ENCODE data around the gene PDE3A.
"Not testable (repeated sequence)": the region's sequence is repeated elsewhere in the genome, so short reads cannot be mapped to it uniquely, and the experiment has no call there.

The PDE3A gene

GRCh38 chr12:20370866-20371519 lies 2.7 kb downstream of the PDE3A start:
- no peak for DNase-seq
- in situ Hi-C loops (cut with HindIII; ENCODE audit: low pct_ligation_motif_present, low pct_unique_long_range_greater_than_20kb, low sequenced_read_pairs): no loop called here

- in situ Hi-C loops (cut with HindIII; ENCODE audit: low pct_ligation_motif_present, low pct_unique_long_range_greater_than_20kb, low sequenced_read_pairs): no loop called here
- no peak for DNase-seq
Observed at GRCh38 chr12:20372326-20373096, 4.2 kb downstream of the PDE3A start.

DNA sequence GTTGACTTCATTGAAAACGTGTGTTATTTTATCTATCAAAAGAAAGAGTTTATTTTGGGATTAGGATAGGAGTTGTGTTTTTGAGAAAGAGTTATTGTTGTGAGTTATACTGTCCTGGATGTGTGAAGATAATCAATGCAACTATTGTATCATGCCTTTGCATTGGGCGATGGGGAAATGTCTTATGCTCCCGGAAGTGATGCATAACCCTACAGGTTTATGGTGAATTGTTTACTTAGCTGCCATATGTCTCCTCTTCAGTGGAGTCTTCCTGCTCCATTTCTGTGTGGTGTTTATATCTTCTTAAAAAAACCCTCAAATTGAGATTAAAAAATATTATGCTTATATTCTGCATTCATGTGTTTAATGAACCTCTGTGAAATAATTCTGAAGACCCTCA lies 6.5 kb downstream of the PDE3A start:
- no peak for DNase-seq
- in situ Hi-C loops (cut with HindIII; ENCODE audit: low pct_ligation_motif_present, low pct_unique_long_range_greater_than_20kb, low sequenced_read_pairs): no loop called here

GRCh38 chr12:20375560-20375959 lies 7.2 kb downstream of the PDE3A start:
- in situ Hi-C loops (cut with HindIII; ENCODE audit: low pct_ligation_motif_present, low pct_unique_long_range_greater_than_20kb, low sequenced_read_pairs): no loop called here
- no peak for DNase-seq

- peak; percentile 49 for DNase-seq
- in situ Hi-C loops (cut with HindIII; ENCODE audit: low pct_ligation_motif_present, low pct_unique_long_range_greater_than_20kb, low sequenced_read_pairs): no loop called here
Observed at GRCh38 chr12:20376984-20377383, 8.6 kb downstream of the PDE3A start.

- in situ Hi-C loops (cut with HindIII; ENCODE audit: low pct_ligation_motif_present, low pct_unique_long_range_greater_than_20kb, low sequenced_read_pairs): no loop called here
- no peak for DNase-seq
Observed at GRCh38 chr12:20377750-20378149, 9.4 kb downstream of the PDE3A start.

DNA sequence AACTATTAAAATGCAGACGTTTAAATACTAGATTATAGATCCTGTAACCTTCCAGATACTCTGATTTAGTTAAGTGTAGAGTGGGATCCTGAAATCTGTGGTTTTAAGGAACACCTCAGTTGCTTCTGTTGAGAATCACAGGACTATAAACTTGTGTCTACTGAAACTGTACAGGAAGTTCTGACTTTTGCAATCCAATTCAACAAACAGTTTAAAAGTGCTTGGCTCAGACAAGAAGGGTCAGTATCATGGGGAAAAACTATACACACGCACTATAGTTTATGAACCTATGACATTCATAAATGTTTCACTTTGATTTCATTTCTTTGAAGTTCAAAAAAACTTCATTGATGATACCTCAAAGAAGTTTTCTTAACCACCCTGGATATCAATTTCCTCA lies 13.8 kb downstream of the PDE3A start:
- DNase-seq: no peak

DNA sequence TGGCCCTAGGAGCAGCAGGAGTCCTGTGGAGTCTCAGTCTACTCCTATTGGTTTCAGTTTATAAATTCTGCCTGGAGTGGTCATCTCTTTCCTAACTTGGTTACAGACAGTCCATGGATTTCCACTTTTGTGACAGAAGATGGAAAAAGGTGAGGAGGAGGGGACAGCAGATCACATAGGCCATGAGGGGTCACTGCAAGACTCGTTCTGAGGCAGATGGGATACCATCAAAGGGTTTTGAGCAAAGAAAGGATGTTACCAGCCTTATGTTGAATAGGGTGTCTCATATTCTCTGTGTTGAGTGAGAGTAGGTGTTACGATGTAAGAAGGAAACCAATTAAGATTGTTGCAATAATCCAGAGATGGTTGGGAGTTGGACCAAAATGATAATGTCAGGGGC lies 15.3 kb downstream of the PDE3A start:
- no peak for DNase-seq
- in situ Hi-C loops (cut with HindIII; ENCODE audit: low pct_ligation_motif_present, low pct_unique_long_range_greater_than_20kb, low sequenced_read_pairs): no loop called here

More for the DNA sequence above, 13.8 kb downstream of the PDE3A start:
- in situ Hi-C loops (cut with HindIII; ENCODE audit: low pct_ligation_motif_present, low pct_unique_long_range_greater_than_20kb, low sequenced_read_pairs): no loop called here

DNA sequence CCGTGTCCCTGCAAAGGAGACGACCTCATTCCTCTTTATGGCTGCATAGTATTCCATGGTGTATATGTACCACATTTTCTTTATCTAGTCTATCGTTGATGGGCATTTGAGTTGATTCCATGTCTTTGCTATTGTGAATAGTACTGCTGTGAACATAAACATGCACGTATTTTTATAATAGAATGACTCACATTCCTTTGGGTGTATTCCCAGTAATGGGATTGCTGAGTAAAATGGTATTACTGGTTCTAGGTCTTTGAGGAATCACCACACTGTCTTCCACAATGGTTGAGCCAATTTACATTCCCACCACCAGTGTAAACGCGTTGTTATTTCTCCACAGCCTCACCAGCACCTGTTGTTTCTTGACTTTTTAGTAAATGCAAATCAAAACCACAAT lies 16.5 kb downstream of the PDE3A start:
- DNase-seq; in situ Hi-C loops (cut with HindIII; ENCODE audit: low pct_ligation_motif_present, low pct_unique_long_range_greater_than_20kb, low sequenced_read_pairs): not testable (repeated sequence)

DNA sequence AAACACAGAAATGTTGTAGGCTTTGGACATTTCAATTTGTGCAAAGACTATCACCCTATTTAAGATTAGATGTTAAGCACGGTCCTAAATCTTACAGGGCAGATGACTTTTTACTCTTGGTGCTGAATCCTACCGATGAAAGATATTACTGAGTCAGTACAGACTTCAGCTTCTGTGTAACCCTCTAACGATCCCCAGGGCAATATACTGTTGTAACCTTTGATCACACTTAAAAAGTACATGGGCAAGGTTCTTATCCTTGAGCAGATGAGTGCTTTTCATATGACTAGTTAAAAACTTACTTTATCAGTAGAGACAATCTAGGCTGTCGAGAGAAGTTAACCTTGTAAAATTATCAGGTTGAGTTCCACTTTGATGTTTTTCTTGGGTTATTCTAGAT lies 22.5 kb downstream of the PDE3A start:
- DNase-seq: no peak
- in situ Hi-C loops (cut with HindIII; ENCODE audit: low pct_ligation_motif_present, low pct_unique_long_range_greater_than_20kb, low sequenced_read_pairs): no loop called here

GRCh38 chr12:20392339-20392738 lies 24.0 kb downstream of the PDE3A start:
- no peak for DNase-seq
- in situ Hi-C loops (cut with HindIII; ENCODE audit: low pct_ligation_motif_present, low pct_unique_long_range_greater_than_20kb, low sequenced_read_pairs): no loop called here

- in situ Hi-C loops (cut with HindIII; ENCODE audit: low pct_ligation_motif_present, low pct_unique_long_range_greater_than_20kb, low sequenced_read_pairs): no loop called here
- DNase-seq: no peak
Observed at GRCh38 chr12:20393707-20394106, 25.4 kb downstream of the PDE3A start.

- in situ Hi-C loops (cut with HindIII; ENCODE audit: low pct_ligation_motif_present, low pct_unique_long_range_greater_than_20kb, low sequenced_read_pairs): no loop called here
- DNase-seq: no peak
Observed at GRCh38 chr12:20395791-20396550, 27.6 kb downstream of the PDE3A start.

DNA sequence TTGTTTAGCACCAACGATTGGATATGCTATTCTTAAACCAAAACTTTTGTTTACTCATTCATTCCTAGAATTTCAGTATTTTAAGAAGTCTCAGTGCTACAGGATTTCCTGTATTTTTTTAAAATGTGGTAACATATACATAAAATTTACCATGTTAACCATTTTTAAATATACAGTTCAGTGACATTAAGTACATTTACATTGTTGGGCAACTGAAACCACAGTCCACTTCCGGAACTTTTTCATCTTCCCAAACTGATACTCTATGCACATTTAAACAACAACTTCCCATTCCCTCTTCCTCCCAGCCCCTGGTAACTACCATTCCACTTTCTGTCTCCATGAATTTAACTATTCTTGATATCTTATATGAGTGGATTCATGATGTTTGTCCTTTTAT lies 30.3 kb downstream of the PDE3A start:
- in situ Hi-C loops (cut with HindIII; ENCODE audit: low pct_ligation_motif_present, low pct_unique_long_range_greater_than_20kb, low sequenced_read_pairs): no loop called here
- DNase-seq: no peak

GRCh38 chr12:20400003-20400402 lies 31.7 kb downstream of the PDE3A start:
- DNase-seq: no peak
- in situ Hi-C loops (cut with HindIII; ENCODE audit: low pct_ligation_motif_present, low pct_unique_long_range_greater_than_20kb, low sequenced_read_pairs): no loop called here

GRCh38 chr12:20403230-20403629 lies 34.9 kb downstream of the PDE3A start:
- in situ Hi-C loops (cut with HindIII; ENCODE audit: low pct_ligation_motif_present, low pct_unique_long_range_greater_than_20kb, low sequenced_read_pairs): no loop called here
- DNase-seq: no peak

DNA sequence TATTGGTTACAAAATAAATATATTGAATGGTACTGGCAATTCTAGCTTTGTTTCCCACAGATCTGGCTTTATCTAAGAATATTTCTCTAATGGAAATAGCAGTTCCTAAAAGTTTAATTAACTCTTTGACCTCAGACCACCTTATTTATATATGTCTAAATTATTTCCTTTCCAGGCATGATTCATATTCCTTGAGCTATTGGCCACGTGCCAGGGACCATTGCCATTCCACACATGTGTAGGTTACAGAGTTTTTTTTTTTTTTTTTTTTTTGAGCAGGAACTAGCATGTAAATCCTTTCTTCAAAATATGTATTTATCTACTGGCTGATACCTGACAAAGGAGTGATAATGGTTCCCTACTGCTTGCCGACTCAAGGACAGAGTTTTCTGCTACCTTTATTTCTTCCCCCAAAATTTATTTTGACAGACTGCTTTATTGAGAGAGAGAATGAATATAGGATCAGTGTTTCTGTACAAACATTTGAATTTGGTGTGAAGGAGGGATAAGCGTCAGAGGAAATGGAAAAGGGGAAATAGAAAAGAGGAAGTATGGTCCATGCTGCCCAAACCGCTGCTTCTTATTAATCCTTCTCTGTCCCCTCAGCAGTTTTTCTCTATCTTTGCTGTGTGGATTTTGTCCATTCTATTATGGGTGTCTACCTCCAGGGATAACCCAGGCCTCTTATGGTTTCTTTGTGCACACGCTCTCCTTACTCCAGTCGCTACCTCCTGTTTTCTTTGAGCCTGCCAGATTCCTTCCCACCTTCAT lies 36.4 kb downstream of the PDE3A start:
- in situ Hi-C loops (cut with HindIII; ENCODE audit: low pct_ligation_motif_present, low pct_unique_long_range_greater_than_20kb, low sequenced_read_pairs): no loop called here
- no peak for DNase-seq

DNA sequence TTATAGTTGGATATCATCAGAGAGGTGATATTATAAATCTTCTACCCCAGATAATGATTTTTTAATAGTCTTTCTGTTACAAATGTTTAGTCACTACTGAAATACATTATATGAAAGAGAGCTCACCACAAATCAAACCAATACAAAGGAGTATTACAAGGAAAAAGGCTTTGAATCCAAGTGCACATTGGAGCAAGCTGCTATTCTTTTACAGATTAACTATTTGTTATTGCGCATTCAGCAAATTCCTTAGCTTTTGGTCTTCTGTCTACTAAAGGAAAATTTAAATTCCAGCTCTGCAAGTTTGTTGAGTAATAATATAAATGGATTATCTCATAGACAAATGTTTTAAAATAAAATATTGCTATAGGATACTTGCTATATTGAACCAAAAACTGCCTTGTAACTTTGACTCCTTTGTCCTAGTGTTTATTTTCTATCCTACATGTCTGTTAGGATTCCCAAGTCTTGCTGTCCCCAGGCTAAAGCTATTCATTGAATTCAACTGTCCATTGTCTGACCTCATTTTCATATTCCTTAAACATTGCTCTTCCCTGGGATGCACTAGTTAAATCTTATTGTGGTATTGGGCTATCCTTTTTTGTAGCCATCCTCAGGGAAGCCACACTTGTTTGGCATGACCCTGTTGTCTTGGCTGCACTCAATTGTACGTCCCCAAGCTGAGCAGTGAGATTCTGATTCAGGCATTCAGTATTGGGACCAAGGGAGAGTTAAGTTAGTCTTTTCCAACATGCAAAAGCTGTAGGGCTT lies 41.5 kb downstream of the PDE3A start:
- no peak for DNase-seq
- in situ Hi-C loops (cut with HindIII; ENCODE audit: low pct_ligation_motif_present, low pct_unique_long_range_greater_than_20kb, low sequenced_read_pairs): no loop called here
